Lung microvascular endothelial cell (primary cell): Measurements from ENCODE around the gene TP73. TPM values are rescaled to one million over a fixed set of nuclear protein-coding genes. Genes with fewer than 3 reads are reported as not detected.
A peak's percentile ranks its signal among the peaks of the same experiment; 100 is the strongest.
"Not testable (repeated sequence)": the region's sequence is repeated elsewhere in the genome, so short reads cannot be mapped to it uniquely, and the experiment has no call there.

Source experiments
- DNase-seq, 2 donors: peaks; one replicate each; pipeline versions ENCODE4 v3.0.0 to v3.0.0-alpha.2; 2010; ENCODE audit warnings: low read depth in 2 of 2
- total RNA-seq: library from RNA; depleted of rRNA; stranded (reverse); fragments of >200 nt; gene quantifications from 2 replicates; pipeline ENCODE4 v1.2.1, GENCODE V29; 2014

Gene TP73
- total RNA-seq, 1 donor from 2014 or later: under 0.01 TPM

- no peak for DNase-seq
Measured at GRCh38 chr1:3741566-3742438, 89.5 kb downstream of the TP73 start.

- DNase-seq: no peak
Measured at GRCh38 chr1:3742439-3743298, 90.4 kb downstream of the TP73 start.

GRCh38 chr1:3743421-3743820, 91.1 kb downstream of the TP73 start:
- no peak for DNase-seq

GRCh38 chr1:3743826-3744225, 91.5 kb downstream of the TP73 start:
- DNase-seq: no peak

- no peak for DNase-seq
Measured at GRCh38 chr1:3744646-3745045, 92.3 kb downstream of the TP73 start.

- DNase-seq: no peak
Measured at GRCh38 chr1:3745071-3745470, 92.8 kb downstream of the TP73 start.

- no peak for DNase-seq
Measured at GRCh38 chr1:3745590-3746381, 93.5 kb downstream of the TP73 start.

GRCh38 chr1:3746389-3746829, 94.1 kb downstream of the TP73 start:
- peak in 1 of 2 donors; percentile 13 for DNase-seq

GRCh38 chr1:3746830-3747521, 94.7 kb downstream of the TP73 start:
- peak; percentile 60 to 84 for DNase-seq

- DNase-seq: no peak
Measured at GRCh38 chr1:3747522-3747848, 95.2 kb downstream of the TP73 start.

GRCh38 chr1:3747903-3748302, 95.6 kb downstream of the TP73 start:
- no peak for DNase-seq

- not testable (repeated sequence) for DNase-seq
Measured at GRCh38 chr1:3748316-3748900, 96.1 kb downstream of the TP73 start.

GRCh38 chr1:3749512-3749911, 97.2 kb downstream of the TP73 start:
- DNase-seq: no peak

- DNase-seq: no peak
Measured at GRCh38 chr1:3750741-3751140, 98.4 kb downstream of the TP73 start.

- no peak for DNase-seq
Measured at GRCh38 chr1:3752400-3752945, 100.2 kb downstream of the TP73 start, which contains the start of gene CCDC27. Gene CCDC27, plus strand, starts transcription at chr1:3752450. Its CDS starts 32 bp downstream, at chr1:3752482.

- DNase-seq: no peak
Measured at GRCh38 chr1:3753656-3754454, 101.5 kb downstream of the TP73 start.

GRCh38 chr1:3756394-3756793, 104.1 kb downstream of the TP73 start:
- no peak for DNase-seq

- DNase-seq: no peak
Measured at GRCh38 chr1:3759164-3759563, 106.8 kb downstream of the TP73 start.

- no peak for DNase-seq
Measured at GRCh38 chr1:3759796-3760195, 107.5 kb downstream of the TP73 start.
